GM19395 (cell line): Measurements from ENCODE around the gene SPDYE6.
"Not testable (repeated sequence)": the region's sequence is repeated elsewhere in the genome, so short reads cannot be mapped to it uniquely, and the experiment has no call there.

ENCODE experiments used
- ATAC-seq: cut with Tn5 transposase; IDR thresholded peaks from one replicate; pipeline ENCODE4 v1.9.1; 2021; ENCODE audit warnings: mild to moderate bottlenecking, moderate library complexity; ENCODE audit not compliant: unreplicated experiment

Gene SPDYE6, protein sequence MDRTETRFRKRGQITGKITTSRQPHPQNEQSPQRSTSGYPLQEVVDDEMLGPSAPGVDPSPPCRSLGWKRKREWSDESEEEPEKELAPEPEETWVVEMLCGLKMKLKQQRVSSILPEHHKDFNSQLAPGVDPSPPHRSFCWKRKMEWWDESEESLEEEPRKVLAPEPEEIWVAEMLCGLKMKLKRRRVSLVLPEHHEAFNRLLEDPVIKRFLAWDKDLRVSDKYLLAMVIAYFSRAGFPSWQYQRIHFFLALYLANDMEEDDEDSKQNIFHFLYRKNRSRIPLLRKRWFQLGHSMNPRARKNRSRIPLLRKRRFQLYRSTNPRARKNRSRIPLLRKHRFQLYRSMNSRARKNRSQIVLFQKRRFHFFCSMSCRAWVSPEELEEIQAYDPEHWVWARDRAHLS

DNA sequence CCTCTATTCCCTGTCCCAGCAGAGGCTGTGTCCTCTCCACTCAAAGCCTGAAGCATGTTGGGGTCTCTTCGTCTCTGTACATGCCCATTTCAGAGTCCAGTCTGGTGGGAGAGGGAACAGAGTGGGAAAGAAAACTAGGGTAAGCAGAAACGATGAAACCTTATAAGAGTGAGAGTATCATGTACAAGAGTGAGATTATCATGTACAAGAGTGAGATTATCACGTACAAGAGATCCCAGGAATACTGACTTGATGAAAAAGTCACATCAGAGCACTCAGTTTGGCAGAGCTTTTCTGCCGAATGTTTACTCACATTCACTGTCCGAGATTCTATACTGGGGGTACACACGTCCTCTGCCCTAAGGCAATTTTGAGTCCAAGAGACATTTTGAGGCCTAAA lies at the start of gene SPDYE6:
SPDYE6 (minus strand) TSS at position 101 of the 400 bp plus-strand sequence. CDS start 421 bp downstream, outside the sequence.
- ATAC-seq, result not testable (repeated sequence)

DNA sequence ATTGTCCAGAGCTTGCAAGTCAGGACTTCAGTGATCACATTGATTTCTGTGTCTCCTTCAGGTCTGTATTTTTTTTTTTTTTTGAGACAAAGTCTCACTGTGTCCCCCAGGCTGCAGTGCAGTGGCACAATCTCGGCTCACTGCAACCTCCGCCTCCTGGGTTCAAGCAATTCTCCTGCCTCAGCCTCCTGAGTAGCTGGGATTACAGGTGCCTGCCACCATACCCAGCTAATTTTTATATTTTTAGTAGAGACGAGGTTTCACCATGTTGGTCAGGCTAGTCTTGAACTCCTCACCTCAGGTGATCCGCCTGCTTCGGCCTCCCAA lies 48.6 kb upstream of the SPDYE6 start:
- ATAC-seq, result not testable (repeated sequence)

DNA sequence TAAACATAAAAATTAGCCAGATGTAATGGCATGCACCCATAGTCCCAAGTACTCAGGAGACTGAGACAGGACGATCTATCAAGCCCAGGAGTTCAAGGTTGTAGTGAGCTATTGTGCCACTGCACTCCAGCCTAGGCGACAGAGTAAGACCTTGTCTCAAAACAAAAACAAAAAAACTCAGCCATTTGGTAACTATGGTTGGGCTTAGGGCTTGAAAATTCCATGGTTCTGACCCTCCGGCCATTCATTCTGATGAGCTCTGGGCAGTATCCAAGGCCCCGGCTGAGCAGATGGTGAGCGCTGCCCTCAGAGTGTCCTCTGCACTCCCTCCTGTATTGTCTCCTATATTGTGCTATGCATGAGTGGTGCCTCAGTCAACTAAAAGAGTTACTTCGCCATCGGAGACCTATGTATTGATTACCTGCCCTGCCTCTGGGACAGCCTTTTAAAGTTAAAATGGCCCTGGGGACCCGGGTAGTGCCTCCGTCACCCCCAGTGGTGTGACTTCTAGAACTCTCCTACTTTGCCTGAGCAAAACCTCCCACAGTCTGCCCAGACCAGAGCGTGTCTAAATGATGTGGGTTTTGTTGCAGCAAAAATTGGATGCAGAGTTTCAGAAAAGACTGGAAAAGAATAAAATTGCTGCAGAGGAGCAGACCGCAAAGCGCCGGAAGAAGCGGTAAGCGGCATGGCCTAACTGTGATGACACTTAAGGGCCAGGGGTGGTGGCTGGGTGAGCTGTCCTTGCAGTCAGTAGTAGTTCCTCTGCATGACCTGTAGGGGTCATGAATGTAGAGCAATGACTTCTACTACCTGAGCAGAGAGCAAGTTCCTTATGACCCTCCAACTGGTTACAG lies 48.0 kb upstream of the SPDYE6 start:
- peak; percentile 75 for ATAC-seq

DNA sequence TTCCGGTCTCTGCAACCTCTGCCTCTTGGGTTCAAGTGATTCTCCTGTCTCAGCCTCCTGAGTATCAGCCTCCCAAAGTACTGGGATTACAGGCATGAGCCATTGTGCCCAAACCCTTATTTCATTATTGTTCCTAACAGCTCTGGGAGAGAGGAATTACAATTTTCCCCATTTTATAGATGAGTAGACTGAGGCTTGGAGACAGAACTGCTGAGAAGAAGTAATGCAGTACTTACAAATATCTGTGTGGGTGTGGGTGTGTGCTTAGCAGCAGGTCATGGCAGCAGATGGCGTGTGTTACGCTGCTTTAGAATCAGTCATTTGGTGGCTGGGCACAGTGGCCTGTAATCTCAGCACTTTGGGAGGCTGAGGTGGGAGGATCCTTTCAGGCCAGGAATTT lies 47.3 kb upstream of the SPDYE6 start:
- ATAC-seq, result no peak

DNA sequence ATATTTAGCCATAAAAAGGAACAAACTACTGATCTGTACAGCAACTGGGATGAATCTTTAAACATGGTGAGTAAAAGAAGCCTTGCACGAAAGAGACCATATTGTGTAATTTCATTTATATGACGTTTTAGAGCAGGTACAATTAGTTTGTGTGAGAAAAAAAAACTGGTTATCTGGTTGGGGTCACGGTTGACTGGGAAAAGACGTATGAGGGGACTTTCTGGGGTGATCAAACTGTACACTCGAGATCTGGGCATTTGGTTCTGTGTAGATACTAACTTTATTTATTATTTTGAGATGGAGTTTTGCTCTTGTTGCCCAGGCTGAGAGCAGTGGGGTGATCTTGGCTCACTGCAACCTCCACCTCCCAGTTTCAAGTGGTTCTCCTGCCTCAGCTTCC lies 44.1 kb upstream of the SPDYE6 start:
- ATAC-seq, result no peak

DNA sequence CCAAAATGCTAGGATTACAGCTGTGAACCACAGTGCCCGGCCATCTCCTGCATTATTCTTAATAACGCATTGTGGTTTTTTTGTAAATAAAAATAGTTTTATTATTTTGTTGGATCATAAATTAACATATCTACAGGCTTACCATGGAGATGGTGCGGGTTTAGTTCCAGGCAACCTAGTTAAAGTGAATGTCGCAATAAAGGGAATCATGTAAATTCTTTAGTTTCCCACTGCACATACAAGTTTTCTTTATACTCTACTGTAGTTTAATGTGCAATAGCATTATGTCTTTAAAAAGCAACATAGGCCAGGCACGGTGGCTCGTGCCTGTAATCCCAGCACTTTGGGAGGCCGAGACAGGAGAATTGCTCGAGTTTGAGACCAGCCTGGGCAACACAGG lies 42.3 kb upstream of the SPDYE6 start:
- ATAC-seq, result no peak

DNA sequence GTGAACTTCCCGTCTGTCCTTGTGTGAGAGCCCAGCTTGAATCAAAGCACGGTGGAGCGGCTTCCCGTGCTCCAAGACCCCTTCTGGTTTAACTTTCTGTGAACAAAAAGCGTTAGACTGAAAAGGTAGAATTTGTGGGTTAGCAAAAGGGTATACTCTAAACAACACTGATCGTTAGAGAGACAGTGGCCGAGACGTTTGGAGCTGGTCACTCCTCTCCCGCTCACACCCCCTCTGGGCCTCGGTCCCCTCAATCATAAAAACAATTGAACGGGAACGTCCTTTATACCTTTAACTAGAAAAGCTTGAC lies 40.4 kb upstream of the SPDYE6 start:
- no peak for ATAC-seq

DNA sequence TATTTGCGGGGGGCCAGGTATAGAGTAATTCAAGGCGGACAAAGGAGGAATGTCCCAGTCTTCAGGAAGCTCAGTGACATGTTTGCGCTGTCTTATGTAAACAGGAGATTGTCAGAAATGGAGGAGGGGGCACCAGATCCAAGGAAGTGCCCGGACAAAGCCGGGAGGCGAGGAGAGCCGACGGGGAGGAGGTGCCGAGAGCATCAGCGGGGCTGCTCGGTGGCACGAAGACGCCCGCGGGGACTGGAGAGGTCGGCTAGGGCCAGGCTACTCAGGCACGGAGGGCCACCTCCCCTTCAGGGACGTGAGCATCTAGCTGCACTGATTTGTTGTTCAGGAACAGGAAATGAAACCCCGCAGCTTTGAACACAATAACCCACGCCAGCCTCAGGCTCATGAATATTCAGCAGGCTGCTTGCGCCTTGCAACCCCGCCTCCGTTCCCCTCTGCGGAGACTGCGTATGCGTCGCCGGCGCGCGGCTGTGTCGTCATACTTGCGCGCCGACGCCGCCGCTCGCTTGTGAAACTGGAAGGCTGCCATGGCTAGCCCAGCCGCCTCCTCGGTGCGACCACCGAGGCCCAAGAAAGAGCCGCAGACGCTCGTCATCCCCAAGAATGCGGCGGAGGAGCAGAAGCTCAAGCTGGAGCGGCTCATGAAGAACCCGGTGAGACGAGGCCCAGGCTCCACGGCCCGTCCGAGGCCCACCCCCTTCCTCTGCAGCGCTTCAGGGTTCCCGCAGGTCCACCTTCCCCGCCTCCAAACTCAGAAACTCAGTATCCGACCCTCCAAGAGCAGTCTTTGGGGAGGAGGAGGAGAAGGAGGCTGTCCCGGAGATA lies 39.8 kb upstream of the SPDYE6 start, which contains the start of gene PRKRIP1:
PRKRIP1 (plus strand) TSS at position 491 of the 837 bp plus-strand sequence; CDS start at position 540, 49 bp downstream.
- ATAC-seq, result peak; percentile 99

DNA sequence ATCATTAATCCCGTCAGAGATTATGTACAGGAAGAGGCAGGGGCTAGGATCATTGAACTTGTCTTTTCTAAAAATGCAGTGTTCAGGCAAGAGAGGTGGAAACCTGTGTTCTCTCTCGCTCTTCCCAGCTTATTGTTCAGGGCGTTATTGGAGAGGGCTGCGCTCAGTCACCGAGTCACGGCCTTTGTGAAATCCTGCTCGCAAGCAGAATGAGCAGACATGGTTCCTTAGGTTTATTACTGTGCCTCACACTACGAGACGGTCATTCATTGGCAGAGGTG lies 39.3 kb upstream of the SPDYE6 start:
- ATAC-seq, result peak; percentile 3

DNA sequence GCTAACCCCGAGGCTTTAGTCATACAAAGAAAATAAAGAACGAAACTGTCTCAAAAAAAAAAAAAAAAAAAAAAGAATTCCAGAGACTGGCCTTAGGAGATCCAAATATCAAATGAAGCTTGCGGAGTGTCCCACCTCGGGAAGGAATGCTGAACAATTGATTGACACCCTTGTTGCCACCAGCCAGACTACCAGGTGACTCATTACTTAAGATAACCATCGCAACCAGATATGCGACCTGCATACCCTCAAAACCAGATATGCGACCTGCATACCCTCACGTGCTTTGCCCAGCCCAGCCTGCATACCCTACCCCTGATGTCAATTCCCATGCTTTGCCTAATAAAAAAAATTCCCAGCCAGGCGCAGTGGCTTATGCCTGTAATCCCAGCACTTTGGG lies 37.2 kb upstream of the SPDYE6 start:
- ATAC-seq, result no peak

DNA sequence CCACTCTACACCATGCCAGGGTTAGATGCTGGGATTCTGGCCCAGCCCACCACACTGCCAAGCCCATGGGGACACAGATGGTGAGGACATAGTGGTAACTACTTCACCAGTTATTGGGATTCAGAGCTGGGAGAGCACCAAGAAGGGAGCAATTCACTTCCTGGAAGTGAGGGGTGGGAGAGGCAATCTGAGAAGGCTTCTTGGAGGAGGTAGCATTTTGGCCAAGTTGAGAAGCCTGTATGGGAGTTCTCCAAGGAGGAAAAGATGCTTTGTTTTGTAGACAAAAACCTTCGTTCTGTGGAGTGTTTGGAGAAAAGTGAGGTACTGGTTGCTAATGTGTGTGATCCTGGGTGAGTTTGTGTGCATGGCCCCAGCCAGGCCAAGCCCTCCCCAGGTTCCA lies 36.1 kb upstream of the SPDYE6 start:
- ATAC-seq, result no peak

DNA sequence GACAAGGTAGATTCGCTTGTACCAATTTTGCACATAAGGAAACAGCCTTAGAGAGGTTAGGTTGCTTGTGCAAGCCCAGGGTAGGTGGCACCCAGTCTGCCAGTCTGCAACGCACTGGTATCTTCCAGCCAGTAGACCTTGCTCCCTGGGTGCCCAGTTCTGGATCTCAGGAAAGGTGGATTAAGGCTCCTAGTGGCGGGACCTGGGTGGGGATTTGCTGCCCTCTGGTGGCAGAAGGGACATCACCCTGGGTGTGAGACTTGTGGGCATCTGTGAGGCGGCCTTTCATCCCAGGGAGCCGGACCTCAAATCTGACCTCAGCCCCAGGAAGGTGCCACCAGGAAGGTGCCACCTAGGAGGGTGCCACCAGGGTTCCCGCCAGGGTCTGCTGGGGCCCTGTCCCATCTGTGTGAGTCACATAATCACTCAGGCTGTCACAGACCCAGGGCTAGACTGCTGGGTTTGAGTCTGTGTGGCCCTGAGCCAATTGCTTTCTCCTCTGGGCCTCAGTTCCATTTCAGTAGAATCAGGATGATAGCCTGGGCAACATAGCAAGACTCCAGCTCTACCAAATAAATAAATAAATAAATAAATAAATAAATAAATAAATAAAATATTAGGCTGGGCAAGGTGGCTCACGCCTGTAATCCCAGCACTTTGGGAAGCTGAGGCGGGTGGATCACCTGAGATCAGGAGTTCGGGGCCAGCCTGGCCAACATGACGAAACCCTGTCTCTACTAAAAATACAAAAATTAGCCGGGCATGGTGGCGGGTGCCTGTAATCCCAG lies 34.6 kb upstream of the SPDYE6 start:
- no peak for ATAC-seq

DNA sequence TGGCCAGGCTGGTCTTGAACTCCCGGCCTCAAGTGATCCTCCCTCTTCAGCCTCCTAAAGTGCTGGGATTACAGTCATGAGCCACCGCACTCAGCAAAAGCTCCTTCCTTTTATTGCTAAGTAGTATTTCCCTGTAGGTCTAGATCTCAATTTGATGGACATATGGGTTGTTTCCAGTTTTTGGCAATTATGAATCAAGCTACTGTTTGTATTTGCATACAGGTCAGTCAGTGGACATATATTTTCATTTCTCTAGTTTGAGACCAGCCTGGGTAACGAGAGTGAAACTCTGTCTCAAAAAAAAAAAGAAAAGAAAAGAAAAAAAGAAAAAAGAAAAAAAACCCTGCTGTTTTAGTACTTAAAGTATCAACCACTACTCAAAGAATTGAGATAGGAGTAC lies 33.6 kb upstream of the SPDYE6 start:
- no peak for ATAC-seq

DNA sequence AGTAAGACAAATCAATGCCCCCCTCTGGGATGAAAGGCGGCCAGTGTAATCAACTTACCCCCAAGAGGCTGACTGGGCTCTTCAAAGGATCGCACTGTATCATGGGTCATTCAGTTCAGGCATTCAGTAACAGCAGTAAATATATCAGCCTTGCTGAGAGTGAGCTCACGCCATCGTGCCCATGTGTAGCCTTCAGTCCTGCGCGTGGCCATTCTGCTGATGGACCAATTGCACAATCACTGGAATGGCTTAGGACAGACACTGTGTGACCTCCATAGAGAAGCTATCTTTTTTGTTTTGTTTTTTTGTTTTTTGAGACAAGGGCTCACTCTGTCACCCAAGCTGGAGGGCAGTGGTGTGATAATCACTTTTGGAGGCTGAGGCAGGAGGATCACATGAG lies 30.8 kb upstream of the SPDYE6 start:
- no peak for ATAC-seq

DNA sequence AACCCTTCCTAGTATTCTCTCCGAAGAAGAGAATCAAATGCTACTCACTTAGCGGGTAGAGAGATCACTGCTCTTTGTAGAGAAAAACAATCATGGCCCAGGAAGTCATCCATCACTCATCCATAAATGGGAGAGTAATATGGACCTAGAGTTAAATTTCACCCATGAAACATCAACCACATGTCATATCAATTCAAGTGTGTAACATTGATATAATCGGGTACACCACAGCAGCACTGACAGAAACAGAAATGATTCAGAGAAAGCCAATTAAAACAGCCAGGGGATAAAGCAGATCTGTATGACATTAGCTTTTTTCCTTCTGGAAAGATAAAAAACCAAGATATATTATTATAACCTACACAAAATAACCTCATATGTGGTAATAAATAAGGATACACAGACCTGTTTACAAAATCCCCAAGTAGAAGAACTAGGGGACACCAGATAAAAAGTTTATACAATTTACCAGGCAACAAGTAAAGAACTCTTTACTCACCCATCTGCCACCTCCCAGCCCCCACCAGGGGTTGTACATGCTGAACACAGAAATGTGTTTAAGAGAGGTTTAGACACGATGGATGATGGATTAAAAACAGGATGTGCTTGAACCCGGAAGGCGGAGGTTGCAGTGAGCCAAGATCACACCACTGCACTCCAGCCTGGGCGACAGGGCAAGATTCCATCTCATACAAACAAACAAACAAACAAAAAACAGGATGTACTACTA lies 25.6 kb upstream of the SPDYE6 start:
- ATAC-seq, result not testable (repeated sequence)

DNA sequence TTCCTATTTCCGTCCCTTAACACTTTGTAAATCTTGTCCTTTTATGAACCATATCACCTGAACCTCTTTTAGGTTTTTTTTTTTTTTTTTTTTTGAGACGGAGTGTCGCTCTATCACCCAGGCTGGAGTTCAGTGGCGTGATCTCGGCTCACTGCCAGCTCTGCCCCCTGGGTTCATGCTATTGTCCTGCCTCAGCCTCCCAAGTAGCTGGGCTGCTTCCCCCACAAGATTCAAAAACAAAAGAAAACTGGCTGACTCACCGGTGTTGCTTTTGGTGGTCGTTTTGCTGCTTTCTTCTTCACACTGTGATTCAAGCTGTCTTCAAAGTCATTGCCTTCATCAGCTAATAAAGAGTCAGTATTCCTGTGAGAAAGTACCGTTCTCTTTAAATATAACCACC lies 24.6 kb upstream of the SPDYE6 start:
- ATAC-seq, result not testable (repeated sequence)

DNA sequence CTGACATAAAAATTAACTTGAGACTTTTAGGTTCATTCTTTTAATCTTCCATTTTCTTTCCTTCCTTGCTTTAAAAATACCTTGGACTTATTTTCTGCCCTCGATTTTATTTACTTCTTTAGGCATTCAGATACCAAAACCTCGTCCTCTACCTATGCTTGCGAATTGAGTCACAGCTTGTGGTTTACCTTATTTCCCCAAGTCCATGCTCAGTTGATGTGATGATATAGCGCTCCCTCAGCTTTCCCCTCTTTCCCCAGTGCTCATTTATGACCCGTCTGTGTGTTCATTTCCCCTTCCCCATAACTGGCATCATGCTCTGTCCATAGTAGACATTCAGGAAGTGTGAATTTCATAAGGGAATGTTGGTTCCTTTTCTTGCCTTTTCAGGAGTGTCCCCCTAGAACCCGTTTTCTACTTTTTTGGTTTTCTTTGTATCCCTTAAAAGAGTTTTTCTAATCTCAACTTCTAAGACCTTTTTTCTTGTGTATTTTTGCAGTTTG lies 20.8 kb upstream of the SPDYE6 start:
- ATAC-seq, result no peak

DNA sequence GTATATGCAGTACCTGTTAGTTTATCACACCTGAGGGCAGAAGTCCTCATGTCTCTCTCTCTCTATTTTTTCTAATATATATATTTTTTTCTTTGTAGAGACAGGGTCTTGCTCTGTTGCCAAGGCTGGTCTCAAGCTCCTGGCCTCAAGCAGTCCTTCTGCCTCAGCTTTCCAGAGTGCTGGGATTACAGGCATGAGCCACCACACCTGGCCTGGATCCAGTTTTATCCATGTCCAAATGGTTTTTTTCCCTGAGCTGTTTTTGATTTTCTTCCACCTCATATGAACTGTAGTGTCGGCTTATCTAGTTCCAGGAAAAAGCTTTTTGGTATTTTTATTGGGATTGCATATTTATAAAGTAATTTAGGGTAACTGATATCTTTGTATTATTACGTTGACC lies 16.6 kb upstream of the SPDYE6 start:
- not testable (repeated sequence) for ATAC-seq

DNA sequence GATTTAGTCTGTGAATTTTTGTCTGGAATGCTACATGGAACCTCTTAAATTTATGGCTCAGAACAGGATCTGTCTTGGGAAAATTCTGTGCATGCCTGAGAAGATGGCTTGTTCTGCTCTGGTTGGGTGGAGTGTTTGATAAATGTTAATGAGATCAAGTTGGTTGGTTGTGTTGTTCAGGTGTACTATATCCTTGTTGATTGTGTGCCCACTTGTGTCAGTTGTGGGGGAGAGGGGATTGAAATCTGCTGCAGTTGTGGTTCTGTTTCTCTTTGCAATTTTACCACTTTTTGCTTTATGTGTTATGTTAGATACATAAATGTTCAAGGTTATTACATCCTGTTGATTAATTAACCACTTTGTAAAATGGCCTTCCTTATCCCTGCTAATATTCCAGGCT lies 13.8 kb upstream of the SPDYE6 start:
- ATAC-seq, result not testable (repeated sequence)

DNA sequence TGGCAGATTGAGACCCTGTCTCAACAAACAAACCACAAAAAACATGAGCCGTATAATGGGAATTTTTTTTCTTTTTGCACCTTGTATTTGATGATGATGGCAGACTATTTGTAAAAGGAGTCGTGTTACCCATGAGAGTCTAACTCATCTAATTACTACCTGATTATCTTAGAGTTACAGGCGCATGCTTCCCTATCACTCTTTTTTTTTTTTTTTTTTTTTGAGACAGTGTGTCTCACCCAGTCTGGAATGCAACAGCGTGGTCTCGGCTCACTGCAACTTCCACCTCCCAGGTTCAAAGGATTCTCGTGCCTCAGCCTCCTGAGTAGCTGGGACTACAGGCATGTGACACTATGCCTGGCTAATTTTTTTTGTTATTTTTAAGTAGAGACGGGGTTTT lies 9.1 kb upstream of the SPDYE6 start:
- ATAC-seq, result not testable (repeated sequence)
